Measurements from ENCODE around the gene RPN1. TPM values are rescaled to one million over a fixed set of nuclear protein-coding genes. Genes with fewer than 3 reads are reported as not detected.

The RPN1 gene
- total and polyA plus RNA-seq, 2 of the 8 experiments (the other 6 are each of a cell fraction or from before 2014, with no cell fraction given): 165 to 211 TPM

DNA sequence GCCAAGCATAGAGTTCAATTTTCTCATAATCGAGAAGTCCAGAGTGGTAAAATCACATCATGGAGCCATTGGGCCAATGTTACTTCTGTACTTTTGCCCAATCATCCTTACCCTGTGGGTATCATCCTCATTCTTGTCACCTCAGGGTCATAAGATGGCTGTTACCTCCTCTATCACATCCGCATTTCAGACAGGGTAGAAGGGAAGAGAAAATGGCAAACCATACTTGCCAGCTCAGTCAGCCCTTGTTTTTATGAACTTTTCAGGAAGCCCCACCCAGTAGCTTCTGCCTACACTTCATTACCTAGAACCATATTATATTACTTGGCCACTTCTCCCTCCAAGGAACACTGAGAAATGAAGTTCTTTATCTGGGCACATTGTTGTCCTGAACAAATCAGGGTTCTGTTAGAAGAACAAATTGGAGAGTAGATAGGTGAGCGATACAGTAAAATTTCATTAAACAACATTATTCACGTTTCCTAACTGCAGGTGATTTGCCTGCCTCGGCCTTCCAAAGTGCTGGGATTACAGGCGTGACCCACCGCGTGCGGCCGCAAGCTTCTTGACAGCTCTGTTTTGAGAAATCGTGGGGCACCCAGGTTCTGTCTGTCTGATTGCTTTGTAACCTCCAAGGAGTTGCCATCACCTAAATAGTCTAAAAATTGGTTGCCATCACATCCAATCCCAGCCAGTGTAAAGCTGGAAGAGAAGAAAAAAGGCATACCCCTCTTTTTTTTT lies 34.5 kb upstream of the RPN1 start (continued):
- TF ChIP-seq ZNF274 (IDR thresholded peaks at IDR 0.05; ENCODE audit: borderline replicate concordance, extremely low read depth, low read length) (no peak), TEAD4 (IDR thresholded peaks at IDR 0.05; ENCODE audit: low read depth, low read length) (no peak), HDAC2 (IDR thresholded peaks at IDR 0.05; ENCODE audit: borderline replicate concordance in 1 of 2, low read depth in 2 of 2, low read length in 2 of 2) (no peak), SAP30 (IDR thresholded peaks at IDR 0.05; ENCODE audit: insufficient read depth, insufficient replicate concordance, low read length) (no peak)
- TF ChIP-seq, protein P1, sequence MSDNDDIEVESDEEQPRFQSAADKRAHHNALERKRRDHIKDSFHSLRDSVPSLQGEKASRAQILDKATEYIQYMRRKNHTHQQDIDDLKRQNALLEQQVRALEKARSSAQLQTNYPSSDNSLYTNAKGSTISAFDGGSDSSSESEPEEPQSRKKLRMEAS (IDR thresholded peaks at IDR 0.05): no peak
- TF ChIP-seq, protein P2, sequence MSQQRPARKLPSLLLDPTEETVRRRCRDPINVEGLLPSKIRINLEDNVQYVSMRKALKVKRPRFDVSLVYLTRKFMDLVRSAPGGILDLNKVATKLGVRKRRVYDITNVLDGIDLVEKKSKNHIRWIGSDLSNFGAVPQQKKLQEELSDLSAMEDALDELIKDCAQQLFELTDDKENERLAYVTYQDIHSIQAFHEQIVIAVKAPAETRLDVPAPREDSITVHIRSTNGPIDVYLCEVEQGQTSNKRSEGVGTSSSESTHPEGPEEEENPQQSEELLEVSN (IDR thresholded peaks at IDR 0.05): no peak
